ENCODE data around the gene SLIT1.
"Not testable (repeated sequence)": the region's sequence is repeated elsewhere in the genome, so short reads cannot be mapped to it uniquely, and the experiment has no call there.

SLIT1 gene

DNA sequence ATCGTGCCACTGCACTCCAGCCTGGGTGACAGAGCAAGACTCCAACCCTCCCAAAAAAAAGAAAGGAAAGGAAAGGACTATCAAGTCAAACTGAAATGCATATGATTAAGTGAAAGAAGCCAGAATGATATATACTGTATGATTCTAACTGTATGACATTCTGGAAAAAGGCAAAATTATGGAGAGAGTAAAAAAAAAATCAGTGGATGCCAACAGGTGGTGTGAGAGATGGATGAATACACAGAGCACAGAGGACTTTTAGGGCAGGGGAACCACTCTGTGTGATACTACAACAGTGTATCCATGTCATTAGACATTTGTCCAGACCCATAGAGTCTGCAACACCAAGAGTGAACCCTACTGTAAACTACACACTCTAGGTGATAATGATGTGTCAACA is 99.2 kb downstream of the SLIT1 start:
- DNase-seq (ENCODE audit: low read depth in 2 of 2, low spot score in 1 of 2) = no peak

DNA sequence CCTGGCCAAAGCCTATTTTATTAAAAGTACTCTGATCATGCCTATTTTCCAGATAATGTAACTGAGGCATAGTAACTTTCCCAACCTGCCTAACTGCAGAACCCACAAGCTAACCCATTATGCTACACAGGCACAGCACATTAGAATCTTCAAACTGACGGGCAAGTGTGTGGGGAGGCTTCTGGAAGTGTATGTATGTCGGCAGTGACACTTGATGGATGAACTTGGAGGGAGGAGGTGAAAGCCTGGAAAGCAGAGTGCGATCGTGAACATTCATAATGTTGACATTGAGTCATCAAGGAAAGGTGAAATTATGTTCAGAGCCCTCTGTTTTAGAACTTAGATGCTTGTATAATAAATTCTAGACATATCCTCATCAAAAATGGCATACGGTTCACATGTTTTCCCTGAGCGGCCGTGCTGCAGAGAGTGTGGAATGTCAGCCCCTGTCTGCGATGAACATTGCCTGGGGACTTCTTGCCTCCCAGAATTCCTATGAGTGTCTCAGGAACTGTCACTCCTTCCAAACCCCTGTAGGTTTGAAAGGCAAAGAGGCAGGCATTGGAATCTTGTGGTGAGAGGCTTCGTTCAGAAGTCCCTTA is 102.4 kb downstream of the SLIT1 start:
- no peak for DNase-seq (ENCODE audit: low read depth in 2 of 2, low spot score in 1 of 2)

DNA sequence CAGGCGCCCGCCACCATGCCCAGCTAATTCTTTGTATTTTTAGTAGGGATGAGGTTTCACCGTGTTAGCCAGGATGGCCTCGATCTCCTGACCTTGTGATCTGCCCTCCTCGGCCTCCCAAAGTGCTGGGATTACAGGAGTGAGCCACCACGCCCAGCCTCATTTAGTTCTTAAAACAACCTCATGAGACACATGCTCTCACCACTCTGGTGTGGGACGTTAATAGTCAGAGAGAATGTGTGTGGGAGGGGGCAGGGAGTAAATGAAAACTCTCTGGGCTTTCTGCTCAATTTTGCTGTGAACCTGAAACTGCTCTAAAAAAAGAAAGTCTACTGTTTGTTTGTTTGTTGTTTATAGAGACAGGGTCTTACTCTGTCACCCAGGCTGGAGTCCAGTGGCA is 103.2 kb downstream of the SLIT1 start:
- DNase-seq (ENCODE audit: low read depth in 2 of 2, low spot score in 1 of 2) = not testable (repeated sequence)

DNA sequence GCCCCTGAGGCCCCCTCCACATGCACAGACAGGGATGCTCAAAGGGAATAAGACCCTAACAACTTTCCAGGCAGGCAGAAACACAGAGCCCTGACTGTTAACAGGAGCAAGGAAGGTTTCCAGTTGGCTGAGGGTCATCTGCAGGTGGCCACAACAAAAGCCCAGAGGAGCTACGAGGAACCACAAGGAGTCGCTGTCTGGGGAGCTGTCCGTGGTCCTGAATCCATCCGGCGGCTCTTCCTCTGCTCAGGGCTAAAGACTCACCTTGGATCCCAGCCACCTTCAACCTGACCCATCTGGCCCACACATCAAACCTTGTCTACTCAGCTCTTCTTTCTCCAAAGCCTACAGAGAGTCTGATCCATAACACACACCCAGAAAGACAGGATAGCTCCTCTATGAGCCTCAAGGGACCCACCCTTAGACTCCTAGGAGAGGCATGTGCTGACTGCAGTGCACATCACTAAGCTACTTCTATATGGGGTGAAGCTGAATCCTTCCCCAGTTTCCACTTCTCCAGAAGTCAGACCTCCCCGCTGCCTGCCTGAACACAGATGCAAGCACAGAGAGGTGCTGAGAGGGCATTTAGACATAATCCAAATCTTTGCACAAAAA is 104.0 kb downstream of the SLIT1 start:
- peak in 1 of 2 donors; percentile 24 for DNase-seq (ENCODE audit: low read depth in 2 of 2, low spot score in 1 of 2)

DNA sequence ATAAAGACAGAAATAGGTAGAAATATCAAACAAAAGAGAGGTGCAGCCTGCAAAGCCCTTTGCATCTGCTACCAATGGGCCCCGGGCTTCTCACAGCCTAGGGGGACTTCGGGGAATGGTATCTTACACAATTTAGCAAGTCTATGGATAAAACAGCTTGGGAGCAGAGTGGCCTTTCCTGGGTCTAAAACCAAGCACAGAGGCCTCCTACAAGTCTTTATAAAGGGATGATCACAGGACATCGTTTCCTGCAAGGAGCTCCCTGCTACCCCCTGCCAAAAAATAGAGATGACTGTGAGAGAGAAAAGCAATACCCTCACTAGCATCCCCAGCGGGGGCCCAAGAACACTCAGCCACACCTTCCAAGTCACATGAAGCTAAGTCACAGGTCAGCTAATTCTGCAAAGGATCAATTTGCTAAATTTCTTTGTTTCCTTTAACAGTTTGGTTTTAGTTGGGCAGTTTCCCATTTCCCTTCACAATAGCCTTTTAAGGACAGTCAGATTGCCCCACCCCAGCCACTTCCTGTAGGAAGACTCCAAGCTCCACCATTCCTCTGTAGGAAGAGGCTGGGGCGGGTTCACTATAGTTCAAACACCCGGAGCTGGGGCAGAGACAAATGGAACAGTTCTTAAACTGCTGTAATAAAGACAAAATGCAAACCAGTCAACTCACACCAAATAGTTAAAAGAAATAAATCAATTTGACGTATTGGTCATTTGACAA is 105.5 kb downstream of the SLIT1 start:
- DNase-seq (ENCODE audit: low read depth in 2 of 2, low spot score in 1 of 2) = no peak

DNA sequence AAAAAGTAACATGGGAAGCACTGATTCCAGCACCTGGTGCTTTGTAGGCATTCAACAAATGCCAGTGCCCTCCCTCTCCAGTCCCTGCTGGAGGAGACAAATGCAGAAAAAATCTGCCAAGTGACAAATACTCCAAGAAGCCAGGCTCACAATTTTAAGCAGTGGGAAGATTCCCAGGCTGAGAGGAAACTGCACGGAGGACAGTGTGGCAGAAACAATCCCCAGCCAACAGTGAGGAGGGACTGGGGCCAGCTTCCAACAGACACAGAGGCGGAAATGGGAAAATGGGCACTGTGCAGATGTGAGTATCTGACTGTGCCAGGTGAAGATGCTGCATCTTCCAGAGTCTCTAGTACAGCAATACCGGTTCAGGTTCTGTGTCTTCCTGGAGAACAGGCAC is 106.3 kb downstream of the SLIT1 start:
- no peak for DNase-seq (ENCODE audit: low read depth in 2 of 2, low spot score in 1 of 2)

DNA sequence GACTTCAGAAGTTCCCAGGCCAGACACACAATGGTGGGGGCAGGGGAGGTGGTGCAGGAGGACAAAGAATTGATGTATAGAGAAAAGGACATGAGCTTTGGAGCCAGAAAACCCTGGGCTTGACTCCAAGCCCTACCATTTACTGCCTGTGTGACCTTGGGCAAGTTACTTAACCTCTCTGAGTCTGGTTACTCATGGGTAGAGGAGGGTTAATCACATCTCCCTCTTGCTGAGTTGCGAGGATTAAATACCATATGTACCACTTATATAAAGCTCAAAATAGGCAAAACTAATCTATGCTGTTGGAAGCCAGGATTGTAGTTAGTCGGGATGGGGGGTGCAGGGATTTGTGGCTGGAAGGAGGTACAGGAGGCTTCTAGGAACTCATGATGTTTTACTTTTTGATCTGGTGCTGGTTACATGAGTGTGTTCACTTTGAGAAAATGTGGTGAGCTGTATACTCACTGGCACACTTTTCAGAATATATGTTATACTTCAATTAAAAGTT is 106.8 kb downstream of the SLIT1 start:
- DNase-seq (ENCODE audit: low read depth in 2 of 2, low spot score in 1 of 2) = no peak

DNA sequence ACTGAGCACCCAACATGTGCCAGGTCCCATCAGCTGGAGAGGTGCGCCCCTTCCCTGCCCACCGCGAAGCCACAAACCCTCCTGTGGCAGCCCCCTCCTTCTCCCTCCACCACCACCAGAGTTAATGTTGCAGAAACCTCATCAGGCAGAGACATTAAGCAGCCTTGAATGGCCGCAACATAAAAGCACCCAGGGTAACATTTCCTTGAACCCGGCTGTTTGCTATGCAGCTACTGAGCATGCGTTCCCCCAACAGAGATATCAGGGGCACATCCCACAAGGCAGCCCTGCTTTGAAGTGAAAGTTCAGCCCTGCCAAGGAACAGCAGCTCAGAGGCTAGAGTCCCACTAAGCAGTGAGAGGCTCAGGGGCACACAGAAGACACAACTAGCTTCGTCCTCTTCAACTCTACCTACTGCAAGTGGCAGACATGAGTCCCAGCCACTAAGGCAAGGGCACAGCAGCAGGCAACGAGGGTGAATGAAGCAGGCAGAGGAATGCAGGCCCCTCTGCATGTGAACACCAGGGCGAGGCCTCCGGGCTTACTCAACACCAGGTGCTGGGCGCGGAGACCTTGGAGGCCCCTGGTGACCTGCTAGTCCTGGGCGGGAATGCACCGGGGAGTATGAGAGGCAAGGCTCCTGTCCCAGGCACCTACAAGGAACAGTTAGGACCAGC is 107.4 kb downstream of the SLIT1 start:
- DNase-seq (ENCODE audit: low read depth in 2 of 2, low spot score in 1 of 2) = no peak

DNA sequence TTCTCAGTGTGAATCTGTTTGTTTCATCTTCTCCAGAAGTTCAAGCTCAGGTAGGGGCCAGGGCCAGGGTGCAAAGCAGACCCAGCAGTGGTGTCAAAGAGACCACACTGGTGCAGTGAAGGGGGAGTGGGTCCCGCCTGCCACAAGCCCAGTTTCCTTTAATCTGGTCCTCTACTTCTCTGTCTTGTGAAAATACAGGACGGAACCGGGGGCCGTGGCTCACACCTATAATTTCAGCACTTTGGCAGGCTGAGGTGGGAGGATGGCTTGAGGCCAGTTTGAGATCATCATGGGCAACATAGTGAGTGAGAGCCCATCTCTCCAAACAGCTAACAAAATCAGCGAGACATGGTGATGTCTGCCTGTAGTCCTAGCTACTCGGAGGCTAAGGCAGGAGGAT is 109.0 kb downstream of the SLIT1 start:
- DNase-seq (ENCODE audit: low read depth in 2 of 2, low spot score in 1 of 2) = no peak

DNA sequence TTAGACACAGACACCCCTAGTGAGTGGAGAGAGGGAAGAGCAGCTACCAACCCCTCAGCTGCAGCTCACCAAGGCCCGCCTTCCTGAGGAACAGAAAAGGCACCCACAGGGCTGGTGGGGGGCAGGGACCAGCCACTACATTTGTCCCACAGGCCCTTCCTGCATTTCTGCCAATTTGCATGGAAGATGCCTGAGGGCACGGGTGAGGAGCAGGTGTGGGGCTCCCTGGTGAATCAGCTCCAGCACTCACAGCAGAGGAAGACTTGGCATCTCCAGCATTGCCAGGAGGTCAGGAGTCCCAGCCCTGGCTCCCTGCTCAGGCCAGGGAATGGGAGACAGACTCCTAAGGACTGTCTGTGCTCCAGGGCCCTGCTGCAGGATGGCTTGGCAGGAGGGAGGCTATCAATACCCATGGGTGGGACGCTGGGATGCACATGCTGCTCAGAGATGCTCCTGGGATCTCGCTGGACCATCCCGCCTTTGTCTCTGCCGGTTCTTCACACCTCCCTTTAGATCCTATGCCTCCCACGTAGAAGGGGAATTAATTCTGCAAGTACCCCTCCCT is 109.7 kb downstream of the SLIT1 start:
- DNase-seq (ENCODE audit: low read depth in 2 of 2, low spot score in 1 of 2) = no peak

DNA sequence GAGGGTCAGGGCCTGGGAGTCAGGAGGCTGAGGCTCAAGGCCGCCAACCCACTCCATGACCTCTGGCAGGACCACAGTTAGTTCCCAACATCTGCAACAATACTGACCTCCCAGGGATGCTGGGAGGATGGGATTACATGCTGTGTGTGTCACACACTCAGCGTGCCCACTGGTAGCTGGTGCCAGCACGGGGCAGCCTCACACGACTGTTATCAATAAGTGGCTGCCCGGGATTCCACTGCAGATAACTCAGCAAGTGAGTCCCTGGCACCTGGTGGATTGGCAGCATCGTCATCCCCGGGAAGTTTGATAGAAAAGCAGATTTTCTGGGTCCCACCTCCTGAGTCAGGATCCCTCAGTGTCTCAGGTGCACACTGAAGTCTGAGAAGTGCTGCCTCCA is 110.3 kb downstream of the SLIT1 start:
- DNase-seq (ENCODE audit: low read depth in 2 of 2, low spot score in 1 of 2) = no peak

DNA sequence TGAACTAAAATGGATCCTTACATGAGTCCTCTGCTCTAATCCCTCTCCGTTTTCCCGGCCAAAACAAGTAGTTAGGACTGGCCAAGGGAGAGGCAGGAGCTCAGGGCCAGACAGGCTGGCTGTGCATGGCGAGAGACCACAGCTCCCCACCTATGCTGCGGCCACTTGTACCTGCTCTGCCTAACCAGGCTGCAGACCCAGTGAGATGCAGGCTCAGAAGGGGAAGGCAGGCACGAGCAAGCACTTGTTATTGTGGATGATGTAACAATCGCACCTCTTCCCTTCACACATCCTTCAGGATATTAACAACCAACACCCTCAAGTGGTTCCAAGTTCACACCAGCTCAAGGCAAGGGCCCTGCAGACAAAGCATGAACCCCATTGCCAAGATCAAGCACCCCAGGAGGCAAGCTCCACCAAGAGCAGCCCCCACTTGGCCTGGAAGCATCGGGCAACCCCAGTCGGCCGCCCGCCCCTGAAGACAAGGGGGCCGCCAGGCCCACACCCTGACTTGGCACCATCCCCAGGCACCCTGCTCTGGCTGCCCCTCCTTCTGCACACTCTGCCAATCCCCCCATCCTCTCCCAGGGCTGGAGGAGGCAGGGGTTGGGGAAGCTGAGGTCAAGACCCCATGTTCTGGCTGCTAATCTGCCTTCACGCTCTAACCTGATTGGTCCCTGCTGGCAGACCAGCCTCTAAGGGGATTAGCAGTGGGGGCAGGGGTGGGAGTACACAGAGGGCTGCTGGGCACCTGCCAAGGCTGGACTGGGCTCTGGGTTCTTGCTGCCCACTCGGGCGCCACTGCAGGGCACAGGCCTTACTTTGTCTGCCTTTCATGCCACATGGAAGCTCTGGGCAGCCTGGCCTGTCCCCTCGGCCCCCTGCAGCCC is 111.3 kb downstream of the SLIT1 start:
- no peak for DNase-seq (ENCODE audit: low read depth in 2 of 2, low spot score in 1 of 2)

DNA sequence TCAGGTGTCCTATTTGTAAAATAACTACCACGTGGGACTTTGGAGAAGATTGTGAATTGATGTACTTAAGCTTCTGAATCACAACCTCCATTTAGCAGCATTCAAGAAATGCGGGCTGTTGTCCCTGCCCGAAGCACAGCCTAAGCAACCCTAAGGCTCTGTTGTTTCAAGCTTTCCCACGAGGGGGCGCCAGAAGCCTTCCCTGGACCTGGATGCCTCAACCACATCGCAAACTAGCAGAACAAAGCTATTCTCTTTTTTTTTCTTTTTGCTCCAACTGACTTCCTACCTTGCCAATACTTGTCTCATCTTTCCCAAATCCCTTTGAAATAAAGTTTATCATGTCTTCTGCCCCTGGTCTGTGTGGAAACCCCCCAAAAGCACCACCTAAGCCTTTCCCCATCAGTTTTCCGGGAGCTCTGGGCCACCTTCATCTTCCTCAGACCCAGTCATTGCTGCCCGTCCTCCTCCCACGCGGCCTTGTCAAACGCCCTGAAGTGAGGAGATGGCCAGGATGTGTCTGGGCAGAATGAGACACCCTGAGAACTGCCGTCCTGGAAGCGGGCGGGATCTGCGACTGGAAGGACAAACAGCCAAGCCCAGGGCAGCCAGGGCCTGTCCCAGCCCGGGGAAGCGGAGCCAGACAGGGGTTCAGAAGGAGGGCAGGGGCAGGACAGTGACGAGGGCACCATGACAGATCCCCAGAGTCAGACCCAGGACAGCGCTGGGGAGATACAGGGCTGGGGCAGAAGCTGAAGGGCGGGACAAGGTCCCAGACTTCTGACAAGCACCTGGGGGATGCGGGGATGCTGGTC is 112.7 kb downstream of the SLIT1 start:
- peak; percentile 65 to 67 for DNase-seq (ENCODE audit: low read depth in 2 of 2, low spot score in 1 of 2)

DNA sequence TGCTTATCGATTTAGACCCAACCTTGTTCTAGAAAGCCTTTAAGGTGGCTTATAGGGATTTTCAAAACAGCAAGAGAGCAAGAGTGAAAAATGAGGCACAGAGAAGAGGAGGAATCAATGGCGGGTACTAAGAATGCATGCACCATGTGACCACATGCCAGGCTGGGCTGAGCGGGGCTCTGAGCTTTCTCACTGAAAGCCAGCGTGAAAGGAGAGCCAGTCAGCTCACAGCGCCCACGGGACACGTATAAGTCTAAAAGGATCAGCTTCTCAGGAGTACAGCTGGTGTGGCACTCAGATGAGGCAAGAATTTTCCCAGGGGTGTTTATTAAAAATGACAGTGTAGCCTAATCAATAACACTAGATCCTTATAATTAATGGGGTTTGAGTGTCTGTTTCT is 114.3 kb downstream of the SLIT1 start:
- no peak for DNase-seq (ENCODE audit: low read depth in 2 of 2, low spot score in 1 of 2)

DNA sequence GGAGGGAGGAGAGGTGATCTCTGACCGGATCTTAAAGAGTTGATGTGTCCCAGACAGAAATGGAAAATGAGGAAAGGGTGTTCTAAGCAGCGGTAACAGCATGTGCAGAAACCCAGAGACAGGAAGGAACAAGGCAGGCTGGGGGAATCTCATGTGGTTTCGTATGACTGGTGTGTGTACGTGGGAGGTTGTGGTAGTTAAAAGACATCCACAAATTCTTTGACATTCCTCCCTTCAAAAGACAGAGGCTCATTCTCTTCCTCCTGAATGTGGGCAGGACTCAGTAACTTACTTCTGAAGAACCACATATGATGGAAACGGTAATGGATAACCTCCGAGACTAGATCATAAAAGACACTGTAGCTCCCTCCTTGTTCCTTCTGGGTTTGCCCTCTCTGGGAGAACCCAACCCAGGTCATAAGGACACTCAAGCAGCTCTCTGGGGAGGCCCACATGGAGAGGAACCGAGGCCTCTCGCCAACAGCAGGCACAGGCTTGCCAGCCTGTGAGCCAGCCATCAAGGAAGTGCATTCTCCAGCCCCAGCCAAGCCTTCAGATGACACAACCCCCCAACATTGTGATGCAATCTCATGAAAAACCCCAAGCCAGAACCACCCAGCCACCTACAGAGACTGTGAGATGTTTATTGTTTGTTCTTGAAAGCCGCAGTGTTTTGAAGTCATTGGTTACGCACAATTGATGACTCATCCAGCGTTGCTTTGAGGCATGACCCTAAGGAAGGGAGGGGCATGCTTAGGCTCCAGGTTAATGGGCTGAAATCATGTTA is 116.0 kb downstream of the SLIT1 start:
- no peak for DNase-seq (ENCODE audit: low read depth in 2 of 2, low spot score in 1 of 2)

DNA sequence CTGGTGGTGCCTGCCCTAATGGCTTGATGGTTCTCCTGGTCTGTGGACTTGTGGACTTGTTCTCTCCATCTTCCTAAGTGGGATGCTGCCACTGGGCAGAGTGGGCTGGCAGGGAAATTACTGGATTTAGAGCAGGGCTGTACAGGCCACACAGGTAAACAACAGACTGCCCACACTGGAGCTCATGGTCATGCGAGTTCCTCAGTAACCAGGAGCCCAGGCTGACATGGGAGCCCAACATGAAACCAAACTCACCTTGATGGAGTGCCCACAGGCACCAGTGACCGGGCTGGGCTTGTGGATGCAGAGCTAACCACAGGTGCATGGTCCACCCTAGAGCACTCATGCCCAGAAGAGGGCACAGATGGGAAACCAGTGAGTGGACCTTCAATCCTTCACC is 116.7 kb downstream of the SLIT1 start:
- no peak for DNase-seq (ENCODE audit: low read depth in 2 of 2, low spot score in 1 of 2)

DNA sequence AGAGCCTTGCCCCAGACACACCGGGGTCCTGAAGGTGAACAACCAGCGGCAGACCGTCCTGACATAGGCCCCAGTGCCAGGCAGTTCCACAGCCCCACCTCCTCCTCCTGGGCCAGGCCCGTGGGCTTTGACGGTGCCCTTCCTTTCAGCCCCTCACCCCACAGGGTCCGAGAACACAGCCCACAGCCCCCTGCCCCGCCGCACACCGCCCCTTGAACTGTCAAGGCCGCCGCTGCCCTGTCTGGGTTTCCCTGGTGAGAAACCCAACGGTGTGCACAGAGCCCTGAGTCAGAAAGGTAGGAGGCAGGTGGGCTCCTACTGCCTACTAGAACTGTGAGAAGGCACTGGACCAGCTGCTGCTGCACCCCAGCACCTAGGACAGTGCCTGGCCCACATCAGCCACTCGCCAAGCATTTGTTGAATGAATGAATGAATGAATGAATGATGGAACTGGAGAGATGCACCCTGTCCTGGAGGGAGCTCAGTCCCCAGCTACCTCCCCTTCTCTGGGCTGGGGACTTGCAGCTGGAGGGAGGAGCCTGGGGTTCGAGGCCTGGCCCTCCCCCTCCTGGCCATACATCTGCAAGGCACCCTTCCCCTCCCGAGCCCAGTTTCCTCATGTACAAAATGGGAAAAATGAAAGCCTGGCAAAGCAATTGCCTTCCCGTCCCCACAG is 117.9 kb downstream of the SLIT1 start:
- no peak for DNase-seq (ENCODE audit: low read depth in 2 of 2, low spot score in 1 of 2)

DNA sequence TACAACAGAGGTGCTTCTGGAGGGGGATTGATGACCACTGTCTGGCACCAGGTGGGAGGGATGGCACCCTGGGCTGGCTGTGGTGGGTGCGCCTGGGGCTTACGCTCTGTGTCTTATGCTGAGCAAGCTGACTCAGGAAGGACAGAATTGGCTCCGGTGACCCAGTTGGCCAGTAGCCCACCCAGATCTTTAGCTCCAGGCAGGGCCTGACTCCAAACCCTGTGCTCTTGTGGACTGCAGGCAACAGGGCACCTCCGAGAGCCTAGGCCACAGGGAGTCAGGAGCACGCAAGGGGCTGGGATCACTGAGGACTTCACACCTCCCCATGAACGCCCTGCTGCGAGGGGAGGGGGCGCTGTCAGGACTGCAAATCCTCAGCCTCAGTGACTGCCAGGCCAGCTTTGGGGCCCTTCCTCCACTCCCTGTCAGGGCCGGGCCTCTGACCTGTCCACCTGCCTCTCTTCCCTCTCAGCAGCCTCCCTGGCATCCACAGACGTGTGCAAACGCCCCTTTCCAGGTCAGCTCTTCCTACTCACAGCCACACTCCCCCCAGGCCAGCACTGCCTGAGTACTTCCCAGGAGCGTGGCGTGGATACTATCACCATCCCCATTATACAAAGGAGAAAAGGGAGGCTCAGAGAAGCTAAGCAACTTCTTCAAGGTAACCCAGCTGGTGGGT is 118.7 kb downstream of the SLIT1 start:
- DNase-seq (ENCODE audit: low read depth in 2 of 2, low spot score in 1 of 2) = no peak

Measured in stimulated activated CD8-positive, alpha-beta memory T cell treated with anti-CD3 and anti-CD28 coated beads, Interleukin-4, amount 100 ng/mL, for 1 hour (primary cell).